DMS53 treated with DMSO at 0.1 percent for 48 hours (cell line): ENCODE measurements around the gene YJEFN3.

Experiments
- DNase-seq: peaks from one replicate; lab custom pipeline; 2025; ENCODE audit not compliant: unreplicated experiment; lab: John Stamatoyannopoulos, UW

Gene YJEFN3

DNA sequence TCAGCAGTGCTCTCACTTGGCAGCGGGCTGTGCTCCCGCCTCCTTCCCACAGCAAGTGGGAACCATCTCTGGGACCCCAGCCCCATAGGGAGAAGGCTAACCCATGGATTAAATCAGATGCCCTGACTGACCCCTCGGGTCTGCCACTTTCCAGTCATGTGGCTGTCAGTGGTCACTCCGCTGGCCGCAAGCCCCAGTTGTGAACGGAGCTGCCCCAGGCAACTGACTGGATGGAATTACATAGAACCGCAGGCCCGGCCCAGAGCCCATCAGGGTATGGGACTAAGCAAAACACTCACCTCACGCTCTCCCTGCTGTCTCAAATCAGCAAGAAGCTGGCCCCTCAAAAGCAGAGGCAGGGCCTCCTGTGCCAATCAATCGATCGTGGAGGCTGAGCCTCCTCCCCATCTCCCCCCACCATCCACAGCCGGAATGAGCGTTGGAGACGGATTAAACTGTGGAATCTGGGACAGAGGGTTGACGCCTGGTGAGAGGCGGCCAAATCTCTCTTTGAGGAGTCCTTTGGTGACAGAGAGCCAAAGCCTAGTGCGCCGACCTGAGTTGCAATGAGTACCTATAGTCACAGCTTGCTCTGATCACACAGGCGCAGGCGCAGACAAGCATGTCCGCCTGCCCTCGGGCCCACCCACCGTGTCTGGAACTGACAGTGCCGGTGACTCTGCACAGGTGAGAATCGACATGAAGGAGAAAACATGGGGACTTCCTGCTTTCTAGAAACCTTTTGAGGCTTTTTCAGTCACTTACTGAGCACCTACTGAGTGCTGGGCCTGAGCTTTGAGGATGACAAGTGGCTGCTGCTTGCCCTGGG is 51.0 kb downstream of the YJEFN3 start:
- no peak for DNase-seq

DNA sequence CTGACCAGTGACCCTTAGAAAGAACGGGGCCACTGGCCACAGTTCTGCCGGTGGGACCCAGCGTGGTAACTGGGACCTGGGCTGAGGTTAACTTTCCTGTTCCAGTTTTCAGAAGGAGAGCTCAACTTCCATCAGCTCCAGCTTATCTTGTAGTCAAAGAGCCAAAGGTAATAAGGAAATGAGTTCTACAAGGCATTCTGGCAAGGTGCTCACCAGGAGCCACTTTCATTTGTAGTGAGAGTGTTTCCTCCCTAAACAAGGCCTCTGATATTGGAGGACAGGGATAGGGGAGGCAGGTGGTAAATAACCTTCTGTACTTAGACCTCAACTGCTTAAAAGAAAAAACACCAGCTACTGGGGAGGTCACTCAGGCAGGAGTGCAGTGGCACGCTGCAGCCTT is 51.7 kb downstream of the YJEFN3 start:
- DNase-seq: no peak

- no peak for DNase-seq
Observed at GRCh38 chr19:19581391-19581790, 52.7 kb downstream of the YJEFN3 start.

GRCh38 chr19:19582471-19582870 is 53.8 kb downstream of the YJEFN3 start:
- DNase-seq: no peak

DNA sequence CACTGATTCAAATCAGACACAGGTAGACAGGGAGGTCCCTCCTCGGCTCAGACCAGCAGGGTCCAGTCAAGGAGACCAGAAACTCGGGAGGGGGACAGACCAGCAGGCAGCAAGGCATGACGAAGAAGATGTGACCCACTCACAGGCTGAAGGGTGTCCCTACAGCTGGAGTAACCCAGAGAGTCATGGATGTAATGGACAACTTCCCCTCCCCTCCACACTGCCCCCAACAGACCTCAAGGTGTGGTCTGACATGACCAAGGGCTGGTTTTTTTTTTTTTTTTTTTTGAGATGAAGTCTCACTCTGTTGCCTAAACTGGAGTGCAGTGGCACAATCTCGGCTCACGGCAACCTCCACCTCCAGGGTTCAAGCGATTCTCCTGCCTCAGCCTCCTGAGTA is 55.6 kb downstream of the YJEFN3 start:
- no peak for DNase-seq
